Neural crest cell (in vitro differentiated cells): ENCODE results near the gene SMAD3. TPM values are rescaled to one million over a fixed set of nuclear protein-coding genes. Genes with fewer than 3 reads are reported as not detected.

Experiments used
- DNase-seq: peaks from one replicate; pipeline ENCODE4 v3.0.0; 2021; ENCODE audit warnings: low read depth, mixed read lengths, low spot score
- H3K27ac Mint-ChIP-seq: one replicate; pipeline ENCODE4 v1.8.0; 2021; ENCODE audit warnings: mild to moderate bottlenecking, mixed read lengths; ENCODE audit not compliant: unreplicated experiment
- H3K27me3 Mint-ChIP-seq: 2 replicates; pipeline ENCODE4 v1.8.0; 2021; ENCODE audit warnings: low read depth, mild to moderate bottlenecking, mixed read lengths
- H3K36me3 Mint-ChIP-seq: 2 replicates; pipeline ENCODE4 v1.8.0; 2021; ENCODE audit warnings: low read depth, mild to moderate bottlenecking, mixed read lengths
- H3K4me1 Mint-ChIP-seq: 2 replicates; pipeline ENCODE4 v1.8.0; 2021; ENCODE audit warnings: mixed read lengths
- H3K4me3 Mint-ChIP-seq: one replicate; pipeline ENCODE4 v1.8.0; 2021; ENCODE audit warnings: mild to moderate bottlenecking, mixed read lengths
- H3K9me3 Mint-ChIP-seq: 2 replicates; pipeline ENCODE4 v1.8.0; 2021; ENCODE audit warnings: mixed read lengths
- CTCF ChIP-seq: fragments of 200-600 bp; sonication (generic); conservative IDR thresholded peaks from 2 replicates; pipeline ENCODE4 v1.5.0; 2021; ENCODE audit warnings: antibody characterized with exemption, mild to moderate bottlenecking
- total RNA-seq: library from RNA; stranded (reverse); gene quantifications from 2 replicates; pipeline ENCODE4 v1.2.1, GENCODE V29; 2021

SMAD3 gene
- total RNA-seq, 1 donor from 2014 or later = 39.5 TPM

GRCh38 chr15:67174864-67175573 lies 109.6 kb downstream of the SMAD3 start:
- no peak for DNase-seq
- no peak overlapping the region for H3K4me3 Mint-ChIP-seq
- no peaks in the 10 kb centered on the region for H3K27me3 Mint-ChIP-seq
- H3K9me3 Mint-ChIP-seq = no peaks in the 10 kb centered on the region
- TF ChIP-seq CTCF = no peak
- H3K36me3 Mint-ChIP-seq = peaks cover 9% of the 10 kb centered on the region
- H3K27ac Mint-ChIP-seq = peak overlapping the region; percentile 69
- H3K4me1 Mint-ChIP-seq = peaks cover 29% of the 10 kb centered on the region

GRCh38 chr15:67175643-67176071 lies 110.3 kb downstream of the SMAD3 start:
- TF ChIP-seq CTCF = no peak
- H3K9me3 Mint-ChIP-seq = no peaks in the 10 kb centered on the region
- peaks cover 9% of the 10 kb centered on the region for H3K36me3 Mint-ChIP-seq
- H3K27ac Mint-ChIP-seq = peak overlapping the region; percentile 67
- no peak for DNase-seq
- H3K4me3 Mint-ChIP-seq = no peak overlapping the region
- no peaks in the 10 kb centered on the region for H3K27me3 Mint-ChIP-seq
- peaks cover 29% of the 10 kb centered on the region for H3K4me1 Mint-ChIP-seq

GRCh38 chr15:67176195-67176971 lies 111.0 kb downstream of the SMAD3 start:
- no peak for DNase-seq
- Mint-ChIP-seq H3K4me3 (no peak overlapping the region), H3K4me1 (peaks cover 29% of the 10 kb centered on the region), H3K9me3 (no peaks in the 10 kb centered on the region), H3K27me3 (no peaks in the 10 kb centered on the region), H3K36me3 (peaks cover 9% of the 10 kb centered on the region), H3K27ac (peak overlapping the region; percentile 79)
- no peak for TF ChIP-seq CTCF

GRCh38 chr15:67177752-67178151 lies 112.3 kb downstream of the SMAD3 start:
- peaks cover 29% of the 10 kb centered on the region for H3K4me1 Mint-ChIP-seq
- no peaks in the 10 kb centered on the region for H3K27me3 Mint-ChIP-seq
- no peak for DNase-seq
- H3K36me3 Mint-ChIP-seq = peaks cover 8% of the 10 kb centered on the region
- no peak overlapping the region for H3K4me3 Mint-ChIP-seq
- TF ChIP-seq CTCF = no peak
- no peaks in the 10 kb centered on the region for H3K9me3 Mint-ChIP-seq
- no peak overlapping the region for H3K27ac Mint-ChIP-seq

DNA sequence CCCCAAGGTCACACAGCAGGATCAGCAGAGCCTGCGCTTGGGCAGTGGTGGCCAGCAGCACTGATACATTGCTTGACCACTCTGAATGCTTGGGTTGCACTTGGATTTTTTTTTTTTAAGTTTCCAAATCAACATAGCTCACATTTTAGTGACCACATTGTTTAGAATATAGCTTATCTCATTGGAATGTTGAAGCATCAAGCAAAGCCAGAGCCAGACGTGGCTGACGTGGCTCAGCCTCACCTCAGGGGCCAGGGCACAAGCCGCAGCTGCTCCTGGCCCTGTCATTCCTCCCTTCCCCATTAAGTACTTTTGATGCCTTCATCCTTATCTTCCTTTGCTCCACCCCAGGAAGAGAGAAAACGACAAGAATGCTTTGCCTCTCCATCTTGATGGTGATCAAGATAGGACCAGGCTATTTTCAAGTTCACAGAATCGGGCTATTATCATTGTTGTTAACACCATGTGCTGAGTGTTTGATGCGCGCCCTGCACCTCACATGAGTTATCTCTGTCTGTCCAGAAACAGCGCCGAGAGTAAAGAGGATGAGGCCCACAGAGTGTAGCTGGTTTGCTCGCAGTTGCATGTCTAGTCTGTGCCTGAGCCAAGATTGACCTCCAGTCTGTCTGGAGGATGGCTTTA lies 113.3 kb downstream of the SMAD3 start:
- H3K27me3 Mint-ChIP-seq = no peaks in the 10 kb centered on the region
- no peak for DNase-seq
- no peak for TF ChIP-seq CTCF
- peaks cover 3% of the 10 kb centered on the region for H3K36me3 Mint-ChIP-seq
- H3K4me3 Mint-ChIP-seq = no peak overlapping the region
- no peaks in the 10 kb centered on the region for H3K9me3 Mint-ChIP-seq
- no peak overlapping the region for H3K27ac Mint-ChIP-seq
- peaks cover 29% of the 10 kb centered on the region for H3K4me1 Mint-ChIP-seq
